Hepatic stellate cell (primary cell): ENCODE measurements around the gene WASHC3.

Experiments used
- DNase-seq: peaks from one replicate; pipeline ENCODE4 v3.0.0; 2011; ENCODE audit warnings: low spot score

Gene WASHC3

DNA sequence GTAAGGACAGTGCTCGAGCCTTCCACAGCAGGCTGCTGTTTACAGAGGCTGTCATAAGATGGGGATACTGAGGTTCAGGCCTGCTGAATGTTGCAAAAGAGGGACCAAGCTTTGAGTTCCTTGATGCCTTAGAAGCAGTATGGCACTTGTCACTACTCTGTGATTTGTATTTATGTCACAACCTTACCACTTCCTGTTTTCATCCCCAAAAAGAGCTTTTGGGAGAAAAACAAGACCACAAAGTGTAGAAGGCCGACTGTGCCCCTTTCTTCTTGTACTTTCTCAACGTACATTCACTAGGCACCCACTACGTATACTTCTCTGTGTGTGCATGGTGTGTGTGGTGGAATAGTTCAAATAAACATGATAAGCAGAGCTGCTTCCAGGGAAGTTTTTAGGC lies 94.3 kb downstream of the WASHC3 start:
- DNase-seq, result no peak

DNA sequence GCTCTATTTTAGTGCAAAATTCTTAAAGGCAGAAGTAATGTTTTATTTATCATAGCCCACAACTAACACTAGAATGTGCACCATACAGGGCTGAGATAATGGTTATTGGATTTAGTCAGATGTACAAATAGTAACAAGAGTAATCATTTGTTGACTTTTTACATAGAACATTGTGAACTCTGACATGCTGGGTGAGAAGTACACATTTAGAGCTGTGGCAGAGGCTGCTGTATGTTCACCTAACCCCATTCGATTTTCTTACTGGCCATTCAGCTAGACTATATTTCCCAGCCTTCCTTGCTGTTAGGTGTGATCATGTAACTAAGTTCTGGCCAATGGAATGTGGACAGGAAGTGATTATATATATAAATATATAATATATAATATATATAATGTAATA lies 95.3 kb downstream of the WASHC3 start:
- DNase-seq, result no peak

DNA sequence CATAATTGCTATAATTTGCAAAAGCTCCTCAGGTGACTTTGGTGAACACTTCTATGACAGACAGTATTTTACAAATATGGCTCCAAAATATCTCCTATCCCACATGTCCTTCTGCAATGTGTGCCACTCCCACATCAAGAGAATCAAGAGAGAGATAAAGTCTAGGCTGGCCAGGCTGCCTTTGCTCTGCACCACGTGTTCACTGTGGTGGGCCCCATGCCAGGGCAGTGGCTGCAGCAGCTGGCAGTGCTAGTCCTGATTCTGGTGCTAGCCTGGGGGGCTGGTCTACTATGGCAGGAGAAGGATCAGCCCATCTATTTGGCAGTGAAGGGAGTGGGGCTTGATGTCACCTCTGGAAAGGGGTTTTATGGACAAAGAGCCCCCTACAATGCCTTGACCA lies 98.1 kb downstream of the WASHC3 start:
- DNase-seq, result no peak
